Glomerular endothelial cell (primary cell): ENCODE data around the gene RPS6KC1. TPM values are rescaled to one million over a fixed set of nuclear protein-coding genes. Genes with fewer than 3 reads are reported as not detected.
A peak's percentile ranks its signal among the peaks of the same experiment; 100 is the strongest.
"Not testable (repeated sequence)": the region's sequence is repeated elsewhere in the genome, so short reads cannot be mapped to it uniquely, and the experiment has no call there.

ENCODE experiments used
- DNase-seq: peaks from one replicate; pipeline ENCODE4 v3.0.0-alpha.2; 2011; ENCODE audit warnings: low read depth, low spot score; ENCODE audit errors: extremely low read depth
- total RNA-seq: library from RNA; depleted of rRNA; stranded (reverse); fragments of >200 nt; gene quantifications from 2 replicates; pipeline ENCODE4 v1.2.3, GENCODE V29; 2015

RPS6KC1 gene
- total RNA-seq, 1 donor from 2014 or later = 18.4 TPM

GRCh38 chr1:213201380-213202155 lies 150.5 kb downstream of the RPS6KC1 start:
- no peak for DNase-seq

GRCh38 chr1:213211201-213211600 lies 160.2 kb downstream of the RPS6KC1 start:
- DNase-seq = no peak

GRCh38 chr1:213219076-213219475 lies 168.0 kb downstream of the RPS6KC1 start:
- not testable (repeated sequence) for DNase-seq

- DNase-seq = no peak
Measured at GRCh38 chr1:213221209-213221608, 170.2 kb downstream of the RPS6KC1 start.

- DNase-seq = no peak
Measured at GRCh38 chr1:213227458-213227857, 176.4 kb downstream of the RPS6KC1 start.

GRCh38 chr1:213231795-213232231 lies 180.8 kb downstream of the RPS6KC1 start:
- no peak for DNase-seq

- no peak for DNase-seq
Measured at GRCh38 chr1:213242883-213243282, 191.8 kb downstream of the RPS6KC1 start.

- no peak for DNase-seq
Measured at GRCh38 chr1:213244664-213245091, 193.6 kb downstream of the RPS6KC1 start.

- DNase-seq = no peak
Measured at GRCh38 chr1:213245260-213245910, 194.3 kb downstream of the RPS6KC1 start.

- no peak for DNase-seq
Measured at GRCh38 chr1:213247038-213247437, 196.0 kb downstream of the RPS6KC1 start.

- no peak for DNase-seq
Measured at GRCh38 chr1:213249395-213249794, 198.4 kb downstream of the RPS6KC1 start.

- no peak for DNase-seq
Measured at GRCh38 chr1:213250041-213250440, 199.0 kb downstream of the RPS6KC1 start.

- no peak for DNase-seq
Measured at GRCh38 chr1:213250446-213250845, 199.4 kb downstream of the RPS6KC1 start.

GRCh38 chr1:213251972-213252371 lies 200.9 kb downstream of the RPS6KC1 start:
- DNase-seq = no peak

GRCh38 chr1:213256438-213257087 lies 205.5 kb downstream of the RPS6KC1 start:
- no peak for DNase-seq

- no peak for DNase-seq
Measured at GRCh38 chr1:213260311-213261075, 209.5 kb downstream of the RPS6KC1 start.

- DNase-seq = peak; percentile 81
Measured at GRCh38 chr1:213264531-213264930, 213.5 kb downstream of the RPS6KC1 start.

- no peak for DNase-seq
Measured at GRCh38 chr1:213266983-213267772, 216.1 kb downstream of the RPS6KC1 start.

GRCh38 chr1:213268221-213268620 lies 217.2 kb downstream of the RPS6KC1 start:
- no peak for DNase-seq

- no peak for DNase-seq
Measured at GRCh38 chr1:213269829-213270228, 218.8 kb downstream of the RPS6KC1 start.
